Neural cell (in vitro differentiated cells): ENCODE measurements around the gene ARPC5. TPM values are rescaled to one million over a fixed set of nuclear protein-coding genes. Genes with fewer than 3 reads are reported as not detected.

Source experiments
- H2AFZ ChIP-seq: fragments of 200-600, 300-800 bp; sonication (generic), shearing (Covaris generic); 2 replicates; pipeline ENCODE4 v1.6.0; 2014; ENCODE audit warnings: low read depth, mild to moderate bottlenecking, antibody characterized with exemption, low read length, moderate library complexity
- H3F3A ChIP-seq: fragments of 200-600 bp; shearing (Covaris generic); 2 replicates; pipeline ENCODE4 v1.6.1; 2016; ENCODE audit warnings: mild to moderate bottlenecking, moderate library complexity, mixed read lengths, antibody characterized with exemption, low read length; ENCODE audit not compliant: insufficient read depth, poor library complexity, severe bottlenecking
- H3K27ac ChIP-seq: fragments of 200-600, 300-800 bp; sonication (generic), shearing (Covaris generic); 2 replicates; pipeline ENCODE4 v1.5.1; 2014; ENCODE audit warnings: mild to moderate bottlenecking, low read length, moderate library complexity
- H3K27me3 ChIP-seq: fragments of 300-800, 200-600 bp; sonication (generic), shearing (Covaris generic); 2 replicates; pipeline ENCODE4 v1.6.0; 2014; ENCODE audit warnings: mild to moderate bottlenecking, low read depth, low read length, moderate library complexity; ENCODE audit not compliant: insufficient read depth
- H3K36me3 ChIP-seq: fragments of 300-800, 200-600 bp; sonication (generic), shearing (Covaris generic); 2 replicates; pipeline ENCODE4 v1.5.1; 2014; ENCODE audit warnings: mild to moderate bottlenecking, antibody characterized with exemption, low read length, moderate library complexity; ENCODE audit not compliant: insufficient read depth
- H3K4me2 ChIP-seq: fragments of 300-800, 200-600 bp; sonication (generic), shearing (Covaris generic); 2 replicates; pipeline ENCODE4 v1.6.0; 2014; ENCODE audit warnings: mild to moderate bottlenecking, low read length
- H3K4me3 ChIP-seq: fragments of 300-800, 200-600 bp; sonication (generic), shearing (Covaris generic); 2 replicates; pipeline ENCODE4 v1.5.1; 2014; ENCODE audit warnings: mild to moderate bottlenecking, low read length, moderate library complexity
- H3K79me2 ChIP-seq: fragments of 200-600 bp; shearing (Covaris generic); replicated peaks from 2 replicates; pipeline ENCODE4 v1.6.0; 2014; ENCODE audit warnings: mild to moderate bottlenecking, low read length, moderate library complexity; ENCODE audit not compliant: insufficient read depth
- H3K9ac ChIP-seq: fragments of 300-800, 200-600 bp; sonication (generic), shearing (Covaris generic); 2 replicates; pipeline ENCODE4 v1.6.1; 2016; ENCODE audit warnings: mild to moderate bottlenecking, low read length, mixed read lengths
- H3K9me2 ChIP-seq: fragments of 200-600 bp; shearing (Covaris generic); 2 replicates; pipeline ENCODE4 v1.6.1; 2016; ENCODE audit warnings: mild to moderate bottlenecking, low read length, mixed read lengths; ENCODE audit not compliant: insufficient read depth
- H3K9me3 ChIP-seq: fragments of 200-600, 300-800 bp; sonication (generic), shearing (Covaris generic); 2 replicates; pipeline ENCODE4 v1.6.1; 2016; ENCODE audit warnings: mild to moderate bottlenecking, mixed run types, low read length, moderate library complexity, mixed read lengths
- H4K20me1 ChIP-seq: fragments of 200-600 bp; shearing (Covaris generic); 2 replicates; pipeline ENCODE4 v1.6.1; 2016; ENCODE audit warnings: mild to moderate bottlenecking, mixed run types; ENCODE audit not compliant: insufficient read depth
- CTCF ChIP-seq: fragments of 450-650 bp; IDR thresholded peaks from 2 replicates; pipeline ENCODE4 v1.5.1; 2014; ENCODE audit warnings: antibody characterized with exemption, mild to moderate bottlenecking, moderate library complexity; ENCODE audit not compliant: poor library complexity, severe bottlenecking
- EP300 ChIP-seq: fragments of 450-650 bp; conservative IDR thresholded peaks from 2 replicates; pipeline ENCODE4 v1.6.1; 2014; ENCODE audit warnings: antibody characterized with exemption, mild to moderate bottlenecking, moderate library complexity; ENCODE audit not compliant: poor library complexity, severe bottlenecking
- MXI1 ChIP-seq: fragments of 450-650 bp; conservative IDR thresholded peaks from 2 replicates; pipeline ENCODE4 v1.6.1; 2014; ENCODE audit warnings: antibody characterized with exemption, mild to moderate bottlenecking; ENCODE audit not compliant: poor library complexity, severe bottlenecking
- POLR2AphosphoS5 ChIP-seq: IDR thresholded peaks from 2 replicates; pipeline ENCODE4 v1.6.1; 2012
- RAD21 ChIP-seq: fragments of 450-650 bp; conservative IDR thresholded peaks from 2 replicates; pipeline ENCODE4 v1.6.1; 2014; ENCODE audit warnings: antibody characterized with exemption, mild to moderate bottlenecking, moderate library complexity
- REST ChIP-seq: IDR thresholded peaks from 2 replicates; pipeline ENCODE4 v1.6.1; 2012; ENCODE audit warnings: borderline replicate concordance
- SMC3 ChIP-seq: fragments of 450-650 bp; conservative IDR thresholded peaks from 2 replicates; pipeline ENCODE4 v1.6.1; 2014; ENCODE audit warnings: antibody characterized with exemption, mild to moderate bottlenecking, moderate library complexity; ENCODE audit not compliant: poor library complexity
- TAF1 ChIP-seq: IDR thresholded peaks from 2 replicates; pipeline ENCODE4 v1.6.1; 2012; ENCODE audit warnings: low read depth
- polyA plus RNA-seq: library from polyadenylated mRNA; depleted of rRNA; stranded (reverse); fragments of >200 nt; gene quantifications from 2 replicates; pipeline ENCODE4 v1.2.3, GENCODE V29; 2014

The ARPC5 gene
- polyA plus RNA-seq, 1 donor from 2014 or later: 197 TPM

DNA sequence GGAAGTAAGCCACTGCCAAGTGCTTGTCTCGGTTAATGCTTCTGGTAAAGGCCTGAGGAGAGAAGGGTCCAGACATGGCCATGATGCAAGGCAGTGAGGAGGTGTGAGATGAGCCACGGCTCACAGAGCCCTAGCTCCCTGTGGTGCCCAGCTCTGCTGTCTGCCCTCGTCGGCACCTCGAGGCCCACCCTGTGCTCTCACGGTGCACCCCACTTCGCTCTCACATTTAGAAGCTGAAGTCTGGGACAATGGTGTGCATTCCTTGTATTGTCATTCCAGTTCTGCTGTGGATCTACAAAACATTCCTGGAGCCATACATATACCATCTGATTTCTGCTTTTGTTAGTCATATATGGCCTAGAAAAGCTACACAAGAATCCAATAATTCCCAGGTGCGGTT is 48.7 kb downstream of the ARPC5 start:
- Histone ChIP-seq H3K9ac (no peak overlapping the region), H3K9me2 (no peaks in the 10 kb centered on the region)

DNA sequence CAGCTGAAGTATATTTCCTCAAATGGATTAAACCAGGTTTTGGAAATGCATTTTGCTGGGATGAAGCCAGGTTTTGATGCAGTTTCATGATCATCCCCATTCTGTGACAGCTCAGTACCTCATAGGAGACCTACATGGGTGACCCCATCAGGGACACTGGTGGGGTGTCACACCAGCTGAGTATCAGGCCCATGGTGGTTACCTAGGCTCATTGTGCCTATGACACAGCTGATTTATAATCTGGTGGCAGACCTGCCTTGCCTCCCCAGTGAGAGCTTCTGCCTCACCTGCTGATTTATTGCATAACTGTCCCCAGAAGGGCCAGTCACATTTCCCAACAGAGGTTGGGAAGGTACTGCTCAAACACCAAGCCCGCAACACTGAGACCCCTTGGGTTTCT is 49.1 kb downstream of the ARPC5 start:
- Histone ChIP-seq H3K4me3 (no peak overlapping the region), H3K79me2 (no peaks in the 10 kb centered on the region), H3K9me3 (no peaks in the 10 kb centered on the region), H4K20me1 (no peaks in the 10 kb centered on the region), H3K4me2 (no peak overlapping the region), H3K27ac (no peak overlapping the region), H3F3A (no peaks in the 10 kb centered on the region), H3K9ac (no peak overlapping the region), H2AFZ (no peak overlapping the region), H3K27me3 (no peaks in the 10 kb centered on the region), H3K9me2 (no peaks in the 10 kb centered on the region), H3K36me3 (no peaks in the 10 kb centered on the region)
- TF ChIP-seq EP300: no peak
- no peak for TF ChIP-seq RAD21
- TF ChIP-seq POLR2AphosphoS5: no peak
- TF ChIP-seq TAF1: no peak
- no peak for TF ChIP-seq CTCF
- no peak for TF ChIP-seq SMC3

More for the DNA sequence above, 48.7 kb downstream of the ARPC5 start:
- H3K9me3 ChIP-seq: no peaks in the 10 kb centered on the region
- no peaks in the 10 kb centered on the region for H3K27me3 ChIP-seq
- TF ChIP-seq CTCF: no peak
- TF ChIP-seq POLR2AphosphoS5: no peak
- H3K4me3 ChIP-seq: no peak overlapping the region
- H3K4me2 ChIP-seq: no peak overlapping the region
- no peaks in the 10 kb centered on the region for H3K79me2 ChIP-seq
- H3K27ac ChIP-seq: no peak overlapping the region
- no peak overlapping the region for H2AFZ ChIP-seq
- H3F3A ChIP-seq: no peaks in the 10 kb centered on the region
- no peaks in the 10 kb centered on the region for H4K20me1 ChIP-seq
- H3K36me3 ChIP-seq: no peaks in the 10 kb centered on the region

DNA sequence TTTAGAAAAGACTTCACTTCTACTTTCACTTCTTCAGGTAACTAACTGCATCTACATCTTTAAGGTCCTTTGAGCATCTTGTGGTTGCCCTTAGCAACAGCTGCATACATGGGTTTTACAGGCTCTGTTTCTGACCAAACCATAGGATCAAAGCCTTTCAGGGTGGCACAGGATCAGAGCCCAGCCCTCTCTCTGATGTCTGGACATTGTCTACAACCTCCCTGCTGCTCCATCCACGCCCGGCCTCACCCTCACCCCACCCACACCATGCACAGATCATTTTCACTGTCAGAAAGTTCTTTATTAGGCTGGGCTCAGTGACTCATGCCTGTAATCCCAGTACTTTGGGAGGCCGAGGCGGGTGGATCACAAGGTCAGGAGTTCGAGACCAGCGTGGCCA is 50.5 kb downstream of the ARPC5 start:
- Histone ChIP-seq H3K9me2 (no peaks in the 10 kb centered on the region), H3K79me2 (no peaks in the 10 kb centered on the region), H3K27me3 (no peaks in the 10 kb centered on the region), H4K20me1 (no peaks in the 10 kb centered on the region), H3F3A (no peaks in the 10 kb centered on the region), H3K9me3 (no peaks in the 10 kb centered on the region), H3K27ac (no peak overlapping the region), H3K9ac (no peak overlapping the region), H3K4me2 (no peak overlapping the region), H2AFZ (no peak overlapping the region), H3K4me3 (no peak overlapping the region), H3K36me3 (no peaks in the 10 kb centered on the region)
- TF ChIP-seq REST (no peak), SMC3 (no peak), CTCF (no peak), MXI1 (no peak), RAD21 (no peak), POLR2AphosphoS5 (no peak), EP300 (no peak)
